ENCODE measurements around the gene TLL2.

TLL2 gene

DNA sequence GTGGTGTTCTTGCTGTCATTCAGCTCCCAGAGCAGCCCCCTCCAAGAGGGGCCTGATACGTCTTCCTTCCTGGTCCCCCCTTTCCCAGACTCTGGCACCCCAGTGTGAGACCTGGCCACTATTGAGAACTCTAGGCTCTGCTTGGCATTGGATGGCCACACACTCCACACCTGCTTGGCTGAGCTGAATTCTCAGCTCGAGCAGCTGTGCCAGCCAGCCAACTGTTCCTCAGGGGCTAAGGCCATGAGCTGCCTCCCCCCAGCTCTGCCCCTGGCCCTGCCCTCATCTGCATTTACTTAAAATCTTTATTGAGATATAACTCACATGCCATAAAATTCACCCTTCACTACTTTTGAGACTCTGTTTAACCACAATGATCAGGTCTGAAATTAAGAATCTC lies 6.7 kb downstream of the TLL2 start:
- DNase-seq (ENCODE audit: low read depth), result no peak

DNA sequence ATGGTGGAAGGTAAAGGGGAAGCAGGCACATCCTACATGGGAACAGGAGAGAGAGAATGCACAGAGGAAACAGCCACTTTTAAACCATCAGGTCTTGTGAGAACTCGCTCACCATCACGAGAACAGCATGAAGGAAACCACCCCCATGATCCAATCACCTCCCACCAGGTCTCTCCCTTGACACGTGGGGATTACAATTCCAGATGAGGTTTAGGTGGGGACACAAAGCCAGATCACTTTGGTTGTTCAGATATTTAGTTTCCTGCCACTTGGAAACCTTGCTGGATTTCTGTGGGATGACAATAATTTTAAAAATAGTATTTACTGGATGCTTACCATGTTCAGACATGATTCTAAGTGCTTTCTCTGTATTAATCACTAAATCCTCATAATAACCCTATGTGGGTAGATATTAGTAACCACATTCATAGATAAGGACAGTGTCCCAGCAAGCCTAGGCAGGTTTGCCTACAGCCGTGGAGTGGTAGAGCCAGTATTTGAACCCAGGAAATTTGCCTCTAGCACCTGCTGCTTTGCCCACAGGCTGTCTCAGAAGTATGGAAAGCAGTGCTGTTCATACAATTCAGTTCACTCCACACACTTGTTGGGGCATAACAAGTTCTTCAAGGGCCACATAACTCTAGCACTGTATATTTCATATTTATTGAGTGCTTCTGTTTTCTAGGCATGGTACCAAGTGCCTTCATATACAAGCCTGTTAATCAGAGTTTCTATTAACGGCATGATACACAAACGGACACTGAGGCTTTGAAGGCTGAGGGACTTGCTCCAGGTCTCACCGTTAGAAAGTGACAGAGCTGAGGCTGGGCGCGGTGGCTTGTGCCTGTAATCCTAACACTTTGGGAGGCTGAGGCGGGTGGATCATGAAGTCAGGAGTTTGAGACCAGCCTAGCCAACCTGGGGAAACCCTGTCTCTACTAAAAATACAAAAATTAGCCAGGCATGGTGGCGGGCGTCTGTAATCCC lies 8.3 kb downstream of the TLL2 start:
- DNase-seq (ENCODE audit: low read depth), result no peak

DNA sequence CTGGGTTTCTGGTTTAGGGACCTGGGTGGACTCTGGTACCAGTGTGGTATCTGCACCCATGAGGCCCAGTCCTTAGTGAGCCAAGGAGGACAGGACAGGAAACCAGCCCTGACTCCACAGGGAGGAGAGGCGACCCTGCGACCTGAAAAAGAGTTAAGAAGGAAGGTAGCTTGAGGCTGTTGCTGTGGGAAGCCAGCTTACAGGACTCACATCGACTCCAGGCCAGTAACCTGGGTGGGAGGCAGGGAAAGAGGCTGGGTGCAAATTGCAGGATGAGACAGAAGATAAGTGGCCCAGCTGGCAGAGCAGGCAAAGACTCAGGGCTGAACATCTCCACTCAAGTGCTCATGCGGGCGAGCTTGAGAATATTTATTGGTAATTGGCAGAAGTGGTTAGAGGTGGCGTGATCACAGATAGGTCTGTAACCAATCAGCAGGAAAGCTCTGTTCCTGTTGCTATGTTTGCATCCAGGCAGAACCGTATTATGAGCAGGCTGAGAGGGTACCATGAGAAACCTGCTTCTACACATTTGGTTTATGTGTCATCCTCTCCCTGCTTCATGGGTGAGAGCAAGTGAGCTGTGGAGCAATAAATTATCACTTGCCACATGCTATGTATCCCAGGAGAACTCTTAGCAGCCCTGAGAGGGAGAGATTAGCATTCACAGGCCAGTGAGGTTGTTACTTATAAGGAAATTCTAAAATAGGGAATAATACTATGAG lies 11.0 kb downstream of the TLL2 start:
- no peak for DNase-seq (ENCODE audit: low read depth)

DNA sequence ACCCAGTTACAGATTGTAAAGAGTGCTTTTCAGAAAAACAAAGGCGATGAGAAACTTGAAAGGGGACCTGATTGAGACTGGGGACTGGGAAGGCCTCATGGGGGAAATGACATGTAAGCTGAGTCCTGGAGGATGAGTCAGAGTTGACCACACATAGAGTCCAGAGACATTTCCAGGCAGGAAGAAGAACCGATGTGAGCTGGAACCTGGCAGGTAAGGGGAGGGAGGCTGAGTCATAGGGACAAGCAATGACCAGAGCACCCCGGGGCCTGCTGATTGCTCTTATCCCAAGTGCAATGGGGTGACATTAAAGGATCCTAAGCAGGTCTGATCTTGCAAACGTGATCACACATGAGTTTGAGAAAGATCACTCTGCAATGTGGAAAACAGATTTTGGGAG lies 11.7 kb downstream of the TLL2 start:
- no peak for DNase-seq (ENCODE audit: low read depth)

DNA sequence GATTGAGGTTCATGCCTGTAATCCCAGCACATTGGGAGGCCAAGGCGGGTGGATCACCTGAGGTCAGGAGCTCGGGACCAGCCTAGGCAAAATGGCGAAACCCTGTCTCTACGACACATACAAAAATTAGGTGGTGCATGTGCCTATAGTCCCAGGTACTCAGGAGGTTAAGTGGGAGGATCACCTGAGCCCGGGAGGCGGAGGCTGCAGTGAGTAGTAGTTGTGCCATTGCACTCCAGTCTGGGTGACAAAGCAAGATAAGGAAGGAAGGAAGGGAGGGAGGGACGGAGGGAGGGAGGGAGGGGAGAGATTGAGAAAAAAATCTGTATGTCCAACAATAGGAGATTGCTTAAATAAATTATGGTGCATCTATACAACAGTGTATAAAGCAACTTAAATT lies 13.2 kb downstream of the TLL2 start:
- DNase-seq (ENCODE audit: low read depth), result no peak

DNA sequence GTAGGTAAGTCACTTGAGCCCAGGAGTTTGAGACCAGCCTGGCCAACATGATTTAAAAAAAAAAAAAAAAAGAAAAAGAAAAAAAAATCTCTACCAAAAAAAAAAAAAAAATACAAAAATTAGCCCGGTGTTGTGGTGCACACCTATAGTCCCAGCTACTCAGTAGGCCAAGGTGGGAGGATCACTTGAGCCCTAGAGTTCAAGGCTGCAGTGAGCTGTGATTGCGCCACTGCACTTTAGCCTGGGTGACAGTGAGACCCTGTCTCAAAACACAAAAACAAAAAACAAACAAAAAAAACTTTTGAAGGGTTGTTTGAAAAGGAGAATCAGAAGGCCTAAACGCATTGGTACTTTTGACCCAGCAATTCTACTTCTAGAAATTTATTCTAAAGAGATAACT lies 13.7 kb downstream of the TLL2 start:
- DNase-seq (ENCODE audit: low read depth), result no peak

DNA sequence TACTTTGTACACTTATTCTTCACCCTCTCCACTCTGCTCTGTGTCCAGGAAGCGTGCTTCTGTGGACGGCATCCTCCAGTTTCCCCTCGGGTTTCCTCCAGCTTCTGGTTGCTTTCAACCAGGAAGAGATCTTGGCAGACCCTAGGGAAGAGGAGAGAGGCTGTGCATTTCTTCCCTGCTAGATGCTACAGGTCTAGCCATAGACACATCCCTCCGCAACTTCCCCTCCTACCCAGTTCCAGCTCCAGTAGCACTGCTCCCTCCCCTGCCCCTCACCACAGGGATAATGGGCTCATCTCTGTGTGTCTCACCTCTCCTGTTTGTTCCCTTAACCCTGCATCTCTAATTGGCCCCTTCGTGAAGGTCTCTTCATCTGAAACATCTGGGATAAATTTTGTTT lies 16.3 kb downstream of the TLL2 start:
- no peak for DNase-seq (ENCODE audit: low read depth)

DNA sequence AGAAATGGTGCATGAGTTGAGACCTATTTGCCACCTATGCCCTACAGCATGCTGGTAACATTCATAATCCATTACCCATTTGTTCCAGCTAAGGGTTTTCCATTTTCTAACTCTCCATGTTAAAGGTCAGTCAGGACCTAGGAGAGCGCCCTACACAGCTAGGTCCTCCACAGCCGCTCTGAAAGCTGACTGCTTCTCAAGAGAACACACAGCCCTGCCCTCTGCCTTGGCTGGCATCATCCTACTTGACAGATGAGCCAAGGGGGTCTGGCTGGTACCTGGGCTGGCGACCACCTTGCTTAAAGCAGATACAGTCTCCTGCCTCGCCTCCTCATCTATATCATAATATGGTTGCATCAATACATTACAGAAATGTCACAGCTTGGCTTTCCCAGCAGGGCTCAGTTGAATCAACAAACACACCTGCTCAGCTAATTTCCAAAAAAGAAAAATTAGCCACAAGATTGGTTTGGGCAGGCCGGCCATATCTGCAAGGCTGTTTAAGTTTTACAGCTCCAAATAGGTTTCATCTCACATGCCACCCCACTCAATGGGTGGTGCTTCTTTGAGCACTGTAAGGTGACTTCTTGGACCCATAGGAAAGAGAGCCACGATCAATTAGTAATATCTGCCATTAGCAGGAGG lies 17.3 kb downstream of the TLL2 start:
- DNase-seq (ENCODE audit: low read depth), result no peak

DNA sequence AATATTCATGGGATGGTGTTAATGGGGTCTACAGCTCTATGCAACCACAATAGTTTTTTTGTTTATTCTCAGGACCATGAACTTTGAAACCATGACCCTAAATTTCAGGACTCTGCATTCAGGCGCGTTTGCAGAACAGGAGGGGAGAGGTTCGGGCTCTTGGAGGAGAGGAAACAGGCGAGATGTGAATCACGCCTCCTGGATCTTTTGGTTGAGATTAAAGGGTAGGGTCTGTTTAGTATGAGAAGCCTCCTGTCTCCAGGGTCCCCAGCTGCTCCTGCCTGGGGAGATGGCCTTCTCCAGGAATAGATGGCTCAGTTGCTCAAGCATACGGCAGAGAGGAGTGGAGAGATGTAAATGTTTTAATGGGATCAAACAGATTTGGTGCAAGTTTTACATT lies 18.2 kb downstream of the TLL2 start:
- no peak for DNase-seq (ENCODE audit: low read depth)

DNA sequence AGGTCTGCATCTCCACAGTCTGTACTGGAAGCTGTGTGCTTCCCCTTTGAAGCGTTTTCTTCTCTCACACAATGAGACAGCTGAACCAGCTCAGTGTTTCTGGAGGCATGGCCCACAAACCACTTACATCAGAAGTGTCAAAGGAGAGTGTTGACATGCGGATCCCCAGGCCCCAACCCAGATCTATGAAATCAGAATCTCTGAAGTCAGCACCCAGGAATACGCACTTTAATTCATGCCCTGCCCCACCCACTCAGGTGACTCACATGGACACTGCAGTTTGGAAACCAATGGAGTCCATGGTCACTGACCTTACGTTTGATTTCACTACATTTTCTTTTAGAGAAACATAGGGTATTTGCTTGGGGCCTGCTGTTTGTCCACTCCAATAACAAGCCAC lies 19.0 kb downstream of the TLL2 start:
- DNase-seq (ENCODE audit: low read depth), result no peak

DNA sequence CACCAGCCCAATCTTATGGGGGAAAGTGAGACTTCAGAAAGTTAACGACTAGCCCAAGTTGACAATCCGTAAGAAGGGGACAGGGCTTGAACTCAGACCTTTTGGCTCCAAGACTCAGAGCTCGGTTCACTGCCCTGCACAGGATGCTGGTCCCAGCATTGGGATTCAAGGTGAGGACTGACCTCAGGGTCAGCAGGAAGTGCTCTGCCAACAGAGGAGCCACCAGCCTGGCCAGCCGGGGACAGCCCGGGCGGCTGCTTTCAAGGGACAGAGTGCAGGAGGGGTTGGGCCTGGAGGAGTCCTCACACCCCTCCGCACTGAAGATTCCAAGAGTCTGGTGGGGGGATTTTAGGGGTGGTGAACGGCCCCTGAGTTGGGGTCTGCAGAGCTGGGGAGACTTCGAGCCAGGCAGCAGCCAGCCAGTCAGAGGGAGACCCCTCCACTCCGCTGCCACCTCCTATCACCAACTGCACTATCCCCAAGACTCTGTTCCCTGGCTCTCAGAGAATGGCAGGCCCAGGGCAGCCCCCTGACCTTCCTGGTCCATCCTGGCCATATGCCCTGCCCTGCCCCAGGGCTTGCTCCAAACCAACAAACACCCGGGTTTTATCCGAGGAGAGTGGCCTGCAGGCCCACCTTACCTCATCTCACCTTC lies 19.7 kb downstream of the TLL2 start:
- no peak for DNase-seq (ENCODE audit: low read depth)

DNA sequence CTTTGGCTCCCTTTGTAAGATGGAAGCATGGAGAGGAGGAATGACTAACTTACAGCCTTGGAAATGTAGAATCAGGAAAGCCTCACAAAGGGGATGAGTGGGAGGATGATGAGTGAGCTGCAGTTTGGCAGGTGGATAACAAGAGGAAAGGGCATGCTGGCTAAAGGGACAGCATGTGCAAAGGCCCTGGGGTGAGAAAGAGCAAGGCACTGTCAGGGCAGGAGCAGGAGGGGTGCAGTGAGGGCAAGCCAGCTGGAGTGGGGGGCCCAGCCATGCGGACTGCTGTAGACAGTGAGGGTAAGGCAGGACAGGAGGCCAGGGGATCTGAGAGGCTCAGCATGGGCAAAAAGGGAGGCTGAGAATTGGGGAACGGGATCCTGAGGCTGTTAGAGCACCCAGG lies 20.5 kb downstream of the TLL2 start:
- no peak for DNase-seq (ENCODE audit: low read depth)

DNA sequence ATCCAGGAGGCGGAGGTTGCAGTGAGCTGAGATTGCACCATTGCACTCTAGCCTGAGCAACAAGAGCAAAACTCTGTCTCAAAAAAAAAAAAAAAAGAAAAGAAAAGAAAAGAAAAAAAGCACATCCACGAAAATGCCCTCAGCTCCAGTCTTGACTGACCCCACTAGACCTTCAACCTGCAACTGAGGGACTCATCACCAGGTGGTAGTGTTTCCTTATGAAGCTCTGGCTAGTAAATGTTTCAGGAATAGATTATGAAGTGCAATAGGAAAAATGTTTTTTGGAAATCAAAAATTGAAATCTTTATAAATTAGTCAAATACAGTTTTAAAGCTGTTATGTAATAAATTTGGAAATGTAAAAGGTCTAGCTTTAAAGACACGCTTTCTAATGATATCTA lies 22.4 kb downstream of the TLL2 start:
- no peak for DNase-seq (ENCODE audit: low read depth)

DNA sequence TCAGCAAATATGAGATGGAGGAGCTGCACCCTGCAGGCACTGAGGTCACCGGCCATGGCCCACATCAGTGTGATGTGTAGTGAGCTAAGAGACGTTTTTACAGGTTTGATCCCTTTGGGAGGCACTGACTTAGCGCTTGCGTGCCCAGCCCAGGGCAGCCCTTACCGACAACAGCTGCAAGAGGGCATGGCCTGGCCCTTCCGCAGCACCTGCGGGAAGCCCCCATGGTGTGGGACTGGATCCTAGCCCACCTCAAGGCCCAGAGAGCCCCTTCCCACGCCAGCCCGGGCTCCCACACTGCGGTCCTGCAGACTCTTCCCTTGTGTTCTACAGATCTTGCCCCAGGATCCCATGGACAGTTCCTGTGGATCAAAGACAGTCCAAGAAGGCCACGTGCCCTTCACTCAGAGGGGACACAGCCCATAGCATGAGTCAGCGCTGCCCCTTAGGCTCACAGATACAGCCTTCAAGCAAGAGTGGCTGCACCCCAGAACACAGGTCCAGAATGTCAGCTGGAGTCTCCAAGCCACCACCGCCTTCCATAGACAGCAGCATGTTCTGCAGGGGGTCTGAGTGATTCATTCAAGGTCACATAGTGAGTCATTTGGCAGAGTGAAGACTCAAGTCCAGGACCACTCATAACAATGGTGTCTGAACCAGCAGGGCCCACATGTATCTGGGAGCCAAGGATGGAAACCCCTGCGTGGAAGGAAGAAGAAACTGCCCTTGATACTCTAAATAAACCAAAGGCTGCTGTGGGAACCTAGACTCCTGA lies 25.4 kb downstream of the TLL2 start:
- no peak for DNase-seq (ENCODE audit: low read depth)

DNA sequence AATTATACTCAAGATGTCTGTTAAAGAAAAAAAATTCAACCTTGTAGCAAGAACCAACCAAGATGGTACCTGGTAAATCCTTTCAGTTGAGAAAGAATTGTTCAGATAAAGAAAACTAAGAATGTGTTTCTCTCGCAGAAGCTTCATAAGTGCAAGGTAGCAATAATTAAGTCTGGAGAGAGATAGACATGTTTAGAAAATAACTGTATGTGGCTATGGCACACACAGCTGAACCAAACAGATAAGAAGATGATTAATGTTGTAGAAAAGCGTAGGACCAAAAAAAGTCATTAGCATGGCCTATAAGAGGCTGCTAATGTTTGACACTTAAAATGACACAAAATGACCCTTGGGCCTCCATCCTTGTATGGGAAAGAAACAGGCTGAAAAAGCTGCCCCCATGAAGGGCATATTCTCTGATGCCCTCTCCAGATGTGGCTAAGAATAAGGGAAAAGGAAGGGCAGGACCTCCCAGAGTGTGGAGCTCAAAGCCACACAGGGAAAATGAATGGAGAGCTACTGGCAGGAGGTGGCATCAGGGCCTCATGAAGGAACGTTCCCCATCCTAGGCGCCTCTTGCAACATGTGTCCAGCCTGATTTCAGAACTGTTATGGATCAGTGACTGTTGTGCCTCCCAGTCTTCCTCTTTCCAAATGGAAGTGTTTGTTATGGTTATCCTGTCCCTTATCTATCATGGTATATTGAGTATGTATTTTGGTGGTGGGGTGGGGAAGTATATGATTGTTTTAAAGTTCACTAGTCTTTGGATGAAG lies 30.7 kb downstream of the TLL2 start:
- no peak for DNase-seq (ENCODE audit: low read depth)

DNA sequence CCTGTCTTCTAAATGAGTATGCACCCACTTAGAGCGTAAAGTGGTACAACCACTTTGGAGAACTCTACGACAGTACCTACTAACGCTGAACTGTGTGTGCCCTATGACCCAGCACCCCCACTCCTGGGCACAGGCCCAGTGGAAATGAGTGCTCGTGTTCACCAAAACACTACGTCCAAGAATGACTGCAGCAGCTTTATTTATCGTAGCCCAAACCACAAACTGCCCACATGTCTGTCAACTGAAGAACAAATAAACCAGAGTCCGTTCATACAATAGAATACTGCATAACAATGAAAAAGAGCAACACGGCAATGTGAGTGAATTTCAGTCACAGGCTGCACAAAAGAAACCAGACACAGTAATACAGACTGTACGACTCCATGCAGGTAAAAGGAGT lies 35.4 kb downstream of the TLL2 start:
- DNase-seq (ENCODE audit: low read depth), result no peak

DNA sequence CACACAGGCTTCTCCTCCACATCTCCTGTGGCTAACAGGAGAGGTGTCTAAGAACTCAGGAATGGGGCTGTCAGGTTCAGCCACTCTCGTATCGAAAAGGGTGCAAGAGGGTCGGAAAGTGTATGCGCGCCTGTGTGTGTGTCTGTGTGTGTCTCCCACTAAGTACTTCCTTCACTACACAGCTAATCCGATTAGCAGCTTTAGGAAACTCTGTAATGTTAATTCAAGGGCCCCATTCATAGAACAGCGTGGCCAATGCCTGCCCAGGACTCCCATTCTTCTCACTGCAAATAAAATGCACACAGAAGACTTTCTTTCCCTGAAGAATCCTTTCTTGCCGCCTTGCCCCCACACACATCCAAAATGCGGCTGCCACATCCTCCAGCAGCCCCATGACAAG lies 39.9 kb downstream of the TLL2 start:
- no peak for DNase-seq (ENCODE audit: low read depth)

DNA sequence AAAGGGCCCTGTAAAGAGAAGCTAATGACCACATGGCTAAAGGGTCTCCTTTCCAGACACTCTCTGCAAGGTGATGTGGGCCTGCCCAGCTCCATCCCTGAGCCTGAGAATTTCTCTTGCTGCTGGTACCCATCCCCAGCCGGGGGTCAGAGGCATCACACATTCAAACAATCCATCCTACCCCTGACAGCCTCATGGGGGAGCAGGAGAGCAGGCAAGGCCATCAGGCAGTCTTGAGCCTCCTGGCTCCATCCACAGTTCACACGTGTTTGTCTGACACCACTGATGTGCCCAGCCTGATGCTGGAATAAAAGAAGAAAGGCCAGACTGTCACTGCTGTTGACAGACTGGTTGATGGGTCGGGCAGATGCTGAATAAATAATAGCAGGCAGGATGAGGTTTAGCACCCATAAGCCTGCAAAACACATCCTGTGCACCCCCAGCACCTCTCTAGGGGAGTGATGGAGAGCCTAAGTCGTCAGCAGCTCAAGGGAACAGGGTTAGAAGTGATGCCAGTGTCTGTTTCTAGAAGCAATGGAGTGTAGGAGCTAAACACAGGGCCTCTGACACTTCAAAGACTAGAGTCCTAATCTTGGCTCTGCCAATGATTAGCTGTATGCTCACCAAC lies 43.5 kb downstream of the TLL2 start:
- DNase-seq (ENCODE audit: low read depth), result no peak

DNA sequence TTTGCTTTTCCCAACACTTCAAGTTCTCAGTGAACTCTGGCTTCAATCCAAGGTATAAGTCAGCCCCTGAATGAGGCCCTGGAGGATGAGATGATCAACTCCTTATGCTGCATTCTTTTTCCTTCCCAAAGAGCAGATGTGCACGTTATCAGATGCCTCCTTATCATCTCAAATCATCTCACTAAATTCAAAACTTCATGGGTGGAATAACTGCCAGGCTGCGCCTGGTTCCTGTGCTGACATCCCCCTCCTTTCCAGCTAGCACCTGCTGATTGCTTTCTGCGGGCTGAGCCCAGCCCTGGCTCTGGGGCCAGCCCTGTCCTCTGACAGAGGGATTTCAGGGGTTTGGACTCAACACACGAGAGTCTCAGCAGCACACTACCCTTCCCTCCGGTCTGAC lies 44.9 kb downstream of the TLL2 start:
- no peak for DNase-seq (ENCODE audit: low read depth)

DNA sequence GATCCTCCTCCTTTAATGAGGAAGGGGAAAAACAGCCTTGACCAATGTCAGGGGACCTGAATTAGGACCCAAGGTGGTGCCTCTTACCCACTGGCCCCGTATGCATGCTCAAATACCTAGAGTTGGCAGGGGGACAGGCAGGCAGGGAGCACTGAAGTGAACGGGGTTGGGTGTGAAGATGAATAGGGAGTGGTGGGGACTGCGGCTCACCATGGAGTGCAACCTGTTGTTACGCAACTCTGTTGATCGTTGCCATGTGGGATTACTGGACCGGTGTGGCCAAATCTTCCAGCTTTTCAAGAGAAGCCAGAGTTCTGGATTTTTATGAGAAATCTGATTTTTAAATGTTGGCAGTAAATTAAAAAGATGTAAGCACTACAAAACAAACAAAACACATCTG lies 48.1 kb downstream of the TLL2 start:
- DNase-seq (ENCODE audit: low read depth), result no peak

Measured in stimulated activated CD8-positive, alpha-beta memory T cell treated with anti-CD3 and anti-CD28 coated beads, Interleukin-15, amount 100 ng/mL, for 24 hours (primary cell).